HG03060 (cell line): ENCODE measurements around the gene AIF1L.
"Not testable (repeated sequence)": the region's sequence is repeated elsewhere in the genome, so short reads cannot be mapped to it uniquely, and the experiment has no call there.

ENCODE experiments used
- ATAC-seq: cut with Tn5 transposase; IDR thresholded peaks from one replicate; pipeline ENCODE4 v1.9.1; 2021; ENCODE audit warnings: low read depth, moderate number of reproducible peaks; ENCODE audit not compliant: unreplicated experiment

AIF1L gene

GRCh38 chr9:131097948-131098278 is 1.6 kb downstream of the AIF1L start:
- no peak for ATAC-seq

- no peak for ATAC-seq
Observed at GRCh38 chr9:131098391-131099101, 2.2 kb downstream of the AIF1L start.

- ATAC-seq = no peak
Observed at GRCh38 chr9:131099102-131099606, 2.8 kb downstream of the AIF1L start.

GRCh38 chr9:131099845-131100244 is 3.5 kb downstream of the AIF1L start:
- ATAC-seq = not testable (repeated sequence)

- ATAC-seq = no peak
Observed at GRCh38 chr9:131100445-131100844, 4.1 kb downstream of the AIF1L start.

- no peak for ATAC-seq
Observed at GRCh38 chr9:131101207-131101964, 5.1 kb downstream of the AIF1L start.

GRCh38 chr9:131103024-131103423 is 6.7 kb downstream of the AIF1L start:
- no peak for ATAC-seq

- no peak for ATAC-seq
Observed at GRCh38 chr9:131103535-131103934, 7.2 kb downstream of the AIF1L start.

GRCh38 chr9:131104016-131104740 is 7.8 kb downstream of the AIF1L start:
- ATAC-seq = no peak

- no peak for ATAC-seq
Observed at GRCh38 chr9:131105952-131106351, 9.6 kb downstream of the AIF1L start.

GRCh38 chr9:131107760-131108159 is 11.4 kb downstream of the AIF1L start:
- no peak for ATAC-seq

- no peak for ATAC-seq
Observed at GRCh38 chr9:131111186-131111853, 15.0 kb downstream of the AIF1L start.

GRCh38 chr9:131111854-131112311 is 15.6 kb downstream of the AIF1L start:
- ATAC-seq = no peak

GRCh38 chr9:131112374-131113154 is 16.2 kb downstream of the AIF1L start:
- no peak for ATAC-seq

- ATAC-seq = no peak
Observed at GRCh38 chr9:131113655-131114054, 17.3 kb downstream of the AIF1L start.

- no peak for ATAC-seq
Observed at GRCh38 chr9:131114084-131114535, 17.8 kb downstream of the AIF1L start.

- ATAC-seq = not testable (repeated sequence)
Observed at GRCh38 chr9:131115360-131115742, 19.0 kb downstream of the AIF1L start.

- ATAC-seq = no peak
Observed at GRCh38 chr9:131116281-131117120, 20.2 kb downstream of the AIF1L start.
